GM12801 (cell line): Measurements from ENCODE around the gene DST.

Experiments
- TF ChIP-seq, protein P1 (sequence below): IDR thresholded peaks from one replicate; pipeline ENCODE4 v1.5.1; 2011; ENCODE audit warnings: control low read depth; ENCODE audit not compliant: insufficient read length; ENCODE audit errors: extremely low read depth

The DST gene

DNA sequence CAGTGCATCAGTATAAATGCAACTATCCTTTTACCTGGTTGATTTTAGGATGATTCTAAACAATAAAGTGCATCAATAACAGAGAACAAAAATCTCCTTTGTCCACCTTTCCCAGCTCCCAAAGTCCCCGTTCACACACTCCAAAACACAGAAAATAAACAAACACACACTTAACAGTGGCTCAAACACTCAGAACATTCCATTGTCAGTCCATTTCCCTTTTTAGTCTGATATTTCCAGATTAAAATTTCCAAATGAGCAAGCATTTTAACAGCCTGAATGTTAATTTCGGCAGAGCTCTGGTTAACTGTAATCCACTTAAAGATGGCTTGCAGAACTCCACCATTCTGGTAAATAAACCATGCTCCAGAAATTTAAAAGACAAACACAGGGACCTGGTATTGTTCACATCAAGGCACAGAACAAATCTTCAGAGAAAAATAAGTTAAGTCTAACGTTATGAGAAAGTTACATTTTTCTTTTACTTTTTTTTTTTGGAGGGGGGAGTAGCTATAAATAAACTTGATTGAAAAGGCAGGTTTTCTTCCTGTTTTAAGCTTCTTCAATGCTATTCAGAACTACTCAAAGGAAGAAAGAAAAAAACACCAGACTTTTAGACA lies 100.8 kb downstream of the DST start:
- TF ChIP-seq, protein P1, sequence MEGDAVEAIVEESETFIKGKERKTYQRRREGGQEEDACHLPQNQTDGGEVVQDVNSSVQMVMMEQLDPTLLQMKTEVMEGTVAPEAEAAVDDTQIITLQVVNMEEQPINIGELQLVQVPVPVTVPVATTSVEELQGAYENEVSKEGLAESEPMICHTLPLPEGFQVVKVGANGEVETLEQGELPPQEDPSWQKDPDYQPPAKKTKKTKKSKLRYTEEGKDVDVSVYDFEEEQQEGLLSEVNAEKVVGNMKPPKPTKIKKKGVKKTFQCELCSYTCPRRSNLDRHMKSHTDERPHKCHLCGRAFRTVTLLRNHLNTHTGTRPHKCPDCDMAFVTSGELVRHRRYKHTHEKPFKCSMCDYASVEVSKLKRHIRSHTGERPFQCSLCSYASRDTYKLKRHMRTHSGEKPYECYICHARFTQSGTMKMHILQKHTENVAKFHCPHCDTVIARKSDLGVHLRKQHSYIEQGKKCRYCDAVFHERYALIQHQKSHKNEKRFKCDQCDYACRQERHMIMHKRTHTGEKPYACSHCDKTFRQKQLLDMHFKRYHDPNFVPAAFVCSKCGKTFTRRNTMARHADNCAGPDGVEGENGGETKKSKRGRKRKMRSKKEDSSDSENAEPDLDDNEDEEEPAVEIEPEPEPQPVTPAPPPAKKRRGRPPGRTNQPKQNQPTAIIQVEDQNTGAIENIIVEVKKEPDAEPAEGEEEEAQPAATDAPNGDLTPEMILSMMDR: no peak

DNA sequence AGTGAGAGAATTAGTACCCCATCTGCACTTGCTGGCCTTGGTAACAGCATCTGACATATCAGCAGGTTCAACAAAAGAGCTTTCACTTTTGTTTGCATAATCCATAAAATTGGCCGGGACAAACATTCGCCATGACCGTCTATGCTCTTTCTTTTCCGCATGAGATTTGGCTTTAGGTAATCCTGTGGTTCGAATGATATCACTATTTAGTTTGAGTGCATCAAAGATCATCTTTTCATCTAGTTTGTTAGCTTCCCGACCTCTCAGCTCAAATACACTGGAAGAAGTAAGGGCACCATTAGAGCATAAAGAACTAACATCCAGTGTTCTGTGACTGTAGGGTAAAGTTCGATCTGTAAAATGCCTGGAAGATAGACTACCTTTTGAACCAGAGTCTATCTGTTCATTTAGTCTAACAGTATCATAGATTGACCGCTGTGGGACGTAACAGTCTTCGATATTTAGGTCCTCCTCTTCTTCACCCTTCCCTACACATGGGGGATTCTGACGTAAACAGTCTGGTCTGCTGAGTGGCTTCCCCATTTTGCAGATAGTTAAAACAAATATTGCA lies 101.6 kb downstream of the DST start:
- TF ChIP-seq, protein P1: no peak

DNA sequence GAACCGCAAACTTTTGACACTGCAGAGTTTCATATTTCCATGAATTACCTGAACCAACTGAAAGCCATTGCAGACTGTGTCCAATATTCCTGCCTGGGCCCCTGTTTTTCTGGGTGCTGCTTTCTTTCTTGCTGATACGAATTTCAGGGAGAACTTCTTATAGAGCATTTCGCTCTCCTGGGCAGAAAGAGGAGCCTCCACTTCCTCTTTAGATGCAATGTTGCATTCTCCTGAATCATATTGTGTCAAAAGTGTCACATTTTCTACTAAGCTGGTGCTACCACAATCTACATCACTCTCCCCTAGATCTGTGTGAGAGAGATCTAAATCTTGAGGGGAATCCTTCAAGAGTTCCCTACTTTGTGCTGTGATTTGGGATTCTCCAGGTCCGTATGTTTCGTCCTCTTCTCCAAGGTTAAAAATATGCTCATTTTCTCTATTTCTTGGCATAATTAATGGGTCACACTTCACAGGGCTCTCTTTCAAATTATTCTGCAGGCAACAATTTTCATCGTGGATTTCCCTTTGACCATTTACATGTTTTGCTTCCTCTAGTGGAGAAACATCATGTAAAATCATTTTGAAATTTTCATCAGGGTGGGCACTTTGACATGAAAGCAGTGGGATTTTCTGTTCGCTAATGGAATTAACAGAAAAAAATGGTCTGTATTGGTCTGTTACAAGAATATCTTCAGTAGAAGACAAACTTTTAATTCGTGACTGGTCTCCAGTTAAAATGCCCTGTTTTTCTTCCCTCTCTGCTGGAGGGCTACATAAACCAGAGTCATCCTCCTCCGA lies 102.3 kb downstream of the DST start:
- TF ChIP-seq, protein P1: no peak

DNA sequence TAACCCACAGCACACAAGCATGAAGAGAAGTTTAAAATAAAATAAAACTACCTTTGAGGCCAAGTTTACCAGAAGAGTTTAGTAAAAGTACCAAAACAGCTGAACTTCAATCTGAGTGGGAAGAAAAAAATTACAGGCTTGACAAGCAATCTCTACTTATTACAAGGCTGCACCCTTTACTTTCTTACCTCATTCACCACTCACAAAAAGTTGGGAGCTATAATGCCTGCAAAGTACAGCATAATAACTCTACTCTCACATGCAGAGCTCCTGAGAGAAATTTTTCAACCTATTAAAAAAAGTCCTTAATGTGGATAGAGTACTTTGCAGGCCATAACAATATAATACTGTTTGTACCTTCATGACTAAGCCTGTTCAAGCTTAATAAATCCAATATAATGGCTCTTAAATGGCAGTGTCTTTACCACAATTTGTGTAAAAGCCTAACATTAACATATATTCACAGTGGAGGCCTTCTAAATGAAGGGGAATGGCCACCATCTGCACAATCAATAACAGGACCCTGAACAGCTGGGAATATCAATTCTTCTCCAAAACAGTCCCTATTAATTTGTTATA lies 103.1 kb downstream of the DST start:
- TF ChIP-seq, protein P1: no peak

DNA sequence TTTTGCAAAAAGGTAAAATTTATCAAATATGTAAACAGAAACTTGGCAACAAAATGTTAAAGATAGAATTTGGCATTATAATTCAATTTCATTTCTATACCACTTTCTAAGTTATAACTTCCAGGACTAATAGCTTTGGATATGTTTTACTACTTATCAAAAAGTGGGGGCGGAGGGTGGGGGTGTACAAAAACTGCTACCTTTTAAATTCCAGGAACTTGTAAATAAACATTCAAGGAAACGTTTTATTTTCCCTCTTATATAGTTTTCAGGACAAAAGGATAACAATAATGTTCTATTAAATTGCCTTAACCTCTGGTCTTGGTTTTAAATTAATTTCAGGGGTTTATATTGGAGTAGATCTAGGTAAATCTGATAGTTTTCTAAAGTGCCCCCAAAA lies 103.8 kb downstream of the DST start:
- TF ChIP-seq, protein P1: no peak

DNA sequence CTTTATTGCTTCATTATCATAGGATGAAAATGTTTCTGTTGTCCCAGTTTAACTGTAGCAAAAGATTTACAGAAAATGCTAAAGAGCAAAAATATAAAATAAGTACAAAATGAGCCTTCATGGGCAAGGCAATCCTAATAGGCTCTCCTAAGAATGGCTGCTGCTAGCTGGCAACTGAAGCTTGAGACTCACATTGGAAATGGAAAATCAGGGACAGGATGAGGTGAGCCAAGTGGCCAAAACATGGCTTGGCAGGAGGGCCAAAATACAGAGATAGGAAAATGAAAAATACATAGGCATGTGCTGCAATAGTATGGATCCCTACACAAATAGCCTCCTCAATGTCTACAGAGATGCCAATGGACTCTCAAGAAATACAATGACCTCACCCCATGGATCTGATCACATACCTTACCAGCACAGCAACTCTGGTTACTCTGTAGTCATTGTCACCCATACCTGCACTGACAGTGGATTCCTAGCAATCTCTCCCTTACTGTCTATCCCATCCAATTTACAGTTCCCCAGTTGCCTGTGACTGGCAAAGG lies 105.4 kb downstream of the DST start:
- TF ChIP-seq, protein P1: no peak

DNA sequence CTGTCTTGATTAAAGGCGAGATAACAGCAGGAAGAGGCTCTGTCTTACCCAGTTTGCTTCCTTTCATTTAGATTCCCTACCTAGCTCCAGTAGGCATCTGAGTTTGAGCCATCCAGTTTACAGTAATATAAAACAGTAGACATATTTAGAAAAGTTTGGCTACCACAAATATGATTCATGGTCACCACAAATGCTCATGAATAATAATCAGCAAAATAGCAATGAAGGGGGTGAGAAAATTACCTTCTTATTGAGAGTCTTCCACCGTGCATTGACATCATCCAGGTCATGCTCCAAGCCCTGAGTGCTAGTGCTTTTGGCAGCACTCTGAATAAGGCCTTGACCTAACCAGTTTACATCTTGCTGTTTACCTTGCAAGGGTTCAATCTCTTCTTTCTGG lies 106.2 kb downstream of the DST start:
- TF ChIP-seq, protein P1: no peak
